SK-N-SH (cell line): Measurements from ENCODE around the gene GATAD2B. TPM values are rescaled to one million over a fixed set of nuclear protein-coding genes. Genes with fewer than 3 reads are reported as not detected.

ENCODE experiments used
- CTCF ChIA-PET: fragments of 300-600, 350-600 bp; formaldehyde crosslinking; extraction: SDS; loops from one replicate; lab custom pipeline; 2021; lab: Yijun Ruan, JAX
- POLR2A ChIA-PET: fragments of 350-600 bp; sonication (Branson Sonifier 250); formaldehyde crosslinking; extraction: SDS; loops from one replicate; lab custom pipeline; 2020; ENCODE audit warnings: antibody characterized with exemption, inconsistent platforms; lab: Yijun Ruan, JAX
- DNase-seq: peaks from one replicate; pipeline ENCODE4 v3.0.0; 2012
- H2AFZ ChIP-seq: fragments of 200-600 bp; sonication (generic); 2 replicates; pipeline ENCODE4 v1.8.1; 2016; ENCODE audit warnings: antibody characterized with exemption, mild to moderate bottlenecking, low read depth
- H3F3A ChIP-seq: fragments of 200-600 bp; sonication (generic); replicated peaks from 2 replicates; pipeline ENCODE3; 2016; ENCODE audit warnings: antibody characterized with exemption, mild to moderate bottlenecking; ENCODE audit not compliant: insufficient read depth
- H3K27ac ChIP-seq, 2 experiments: fragments of 200-500 bp in 1 of 2; fragments of 200-600 bp in 1 of 2; sonication (Bioruptor generic) in 1 of 2; sonication (generic), shearing (Covaris generic) in 1 of 2; 2 replicates each; pipeline versions ENCODE4 v1.5.1 to v1.6.1; 2014 to 2016; ENCODE audit warnings: low read depth in 2 of 2, inconsistent platforms in 1 of 2, low read length in 1 of 2, mild to moderate bottlenecking in 1 of 2, mixed read lengths in 1 of 2
- H3K27me3 ChIP-seq: fragments of 200-600 bp; sonication (generic), shearing (Covaris generic); 2 replicates; pipeline ENCODE4 v1.6.1; 2016; ENCODE audit warnings: mixed run types; ENCODE audit not compliant: insufficient read depth
- H3K36me3 ChIP-seq, 2 experiments: fragments of 200-500 bp in 1 of 2; fragments of 200-600 bp in 1 of 2; sonication (Bioruptor generic) in 1 of 2; sonication (generic) in 1 of 2; replicated peaks in 1 of 2; 2 replicates each; pipeline versions ENCODE3 to v1.5.1; 2014 to 2016; ENCODE audit warnings: low read length in 1 of 2, mild to moderate bottlenecking in 1 of 2; ENCODE audit not compliant: insufficient read depth in 2 of 2, control insufficient read depth in 1 of 2
- H3K4me1 ChIP-seq, 2 experiments: fragments of 200-500 bp in 1 of 2; fragments of 200-600 bp in 1 of 2; sonication (Bioruptor generic) in 1 of 2; sonication (generic), shearing (Covaris generic) in 1 of 2; 2 replicates each; pipeline versions ENCODE4 v1.5.1 to v1.6.1; 2014 to 2016; ENCODE audit warnings: low read depth in 1 of 2, low read length in 1 of 2, mixed run types in 1 of 2; ENCODE audit not compliant: insufficient read depth in 2 of 2, control insufficient read depth in 1 of 2
- H3K4me2 ChIP-seq: fragments of 200-600 bp; sonication (generic), shearing (Covaris generic); 2 replicates; pipeline ENCODE4 v1.6.1; 2017; ENCODE audit warnings: mixed run types
- H3K4me3 ChIP-seq, 2 experiments: fragments of 200-500 bp in 1 of 2; fragments of 200-600 bp in 1 of 2; sonication (Bioruptor generic) in 1 of 2; sonication (generic), shearing (Covaris generic) in 1 of 2; 2 replicates each; pipeline versions ENCODE4 v1.5.1 to v1.8.1; 2014 to 2016; ENCODE audit warnings: low read depth in 2 of 2, inconsistent platforms in 1 of 2, low read length in 1 of 2, mild to moderate bottlenecking in 1 of 2, mixed read lengths in 1 of 2, moderate library complexity in 1 of 2
- H3K79me2 ChIP-seq: fragments of 200-600 bp; sonication (generic); 2 replicates; pipeline ENCODE4 v1.8.1; 2017; ENCODE audit warnings: mild to moderate bottlenecking; ENCODE audit not compliant: insufficient read depth
- H3K9ac ChIP-seq: fragments of 200-600 bp; sonication (generic); 2 replicates; pipeline ENCODE4 v1.6.1; 2017; ENCODE audit warnings: mixed run types
- H3K9me2 ChIP-seq: fragments of 200-600 bp; sonication (generic); 2 replicates; pipeline ENCODE4 v1.6.1; 2017; ENCODE audit warnings: mixed run types
- H3K9me3 ChIP-seq: fragments of 200-600 bp; sonication (generic); 2 replicates; pipeline ENCODE4 v1.6.1; 2017; ENCODE audit warnings: mixed run types, mild to moderate bottlenecking, moderate library complexity
- H4K20me1 ChIP-seq: fragments of 200-600 bp; sonication (generic); 2 replicates; pipeline ENCODE4 v1.6.1; 2017; ENCODE audit warnings: mild to moderate bottlenecking, mixed run types; ENCODE audit not compliant: insufficient read depth
- ELF1 ChIP-seq: IDR thresholded peaks from 2 replicates; pipeline ENCODE4 v1.4.0; 2012
- FOSL2 ChIP-seq: IDR thresholded peaks from 2 replicates; pipeline ENCODE4 v1.4.0; 2012; ENCODE audit warnings: low read depth, mild to moderate bottlenecking, moderate library complexity, borderline replicate concordance
- MEF2A ChIP-seq: IDR thresholded peaks from 2 replicates; pipeline ENCODE4 v1.4.0; 2012; ENCODE audit warnings: low read depth, borderline replicate concordance
- MXI1 ChIP-seq: IDR thresholded peaks from 2 replicates; pipeline ENCODE4 v1.6.1; 2012; ENCODE audit warnings: mild to moderate bottlenecking, low read depth, low read length, improper control_type of control experiment
- NFIC ChIP-seq: IDR thresholded peaks from 2 replicates; pipeline ENCODE4 v1.4.0; 2012; ENCODE audit warnings: borderline replicate concordance
- POLR2AphosphoS5 ChIP-seq: IDR thresholded peaks from 2 replicates; pipeline ENCODE4 v1.6.1; 2012; ENCODE audit warnings: low read depth, low read length
- RAD21 ChIP-seq: IDR thresholded peaks from 2 replicates; pipeline ENCODE4 v1.6.1; 2012; ENCODE audit warnings: mild to moderate bottlenecking, low read length
- RFX5 ChIP-seq: IDR thresholded peaks from 2 replicates; pipeline ENCODE4 v1.6.1; 2012; ENCODE audit warnings: mild to moderate bottlenecking, improper control_type of control experiment, low read length
- RXRA ChIP-seq: IDR thresholded peaks from 2 replicates; pipeline ENCODE4 v1.4.0; 2012; ENCODE audit warnings: low read depth, mild to moderate bottlenecking, borderline replicate concordance
- SMC3 ChIP-seq: IDR thresholded peaks from 2 replicates; pipeline ENCODE4 v1.6.1; 2012; ENCODE audit warnings: low read depth, low read length, improper control_type of control experiment
- WGBS: methylation state at CpG from one replicate; pipeline ENCODE4 v1.1.6; 2017; ENCODE audit warnings: low lambda C conversion rate; 5-methylcytosine and 5-hydroxymethylcytosine counted together
- polyA plus RNA-seq, 3 experiments: library from polyadenylated mRNA; depleted of rRNA; stranded (reverse); fragments of >200 nt; gene quantifications; 2 replicates each; pipeline ENCODE4 v1.2.3, GENCODE V29; 2012
- TF ChIP-seq, protein P1 (sequence below): fragments of 150-350 bp; IDR thresholded peaks from 2 replicates; pipeline ENCODE4 v1.6.1; 2017; ENCODE audit warnings: antibody characterized with exemption, low read length, low read depth, borderline replicate concordance
- TF ChIP-seq, protein P2 (sequence below): IDR thresholded peaks from 2 replicates; pipeline ENCODE4 v1.6.1; 2012; ENCODE audit warnings: mild to moderate bottlenecking, low read depth, low read length, moderate library complexity
- TF ChIP-seq, protein P3 (sequence below): IDR thresholded peaks from 2 replicates; pipeline ENCODE4 v1.4.0; 2012; ENCODE audit warnings: low read depth
- TF ChIP-seq, protein P4 (sequence below): IDR thresholded peaks from 2 replicates; pipeline ENCODE4 v1.4.0; 2012; ENCODE audit warnings: low read depth, borderline replicate concordance
- TF ChIP-seq, protein P5 (sequence below): IDR thresholded peaks from 2 replicates; pipeline ENCODE4 v1.4.0; 2012; ENCODE audit warnings: low read depth, borderline replicate concordance

GATAD2B gene
- polyA plus RNA-seq, 1 of the 3 experiments (the other 2 are of a cell fraction), result 2.8 TPM

DNA sequence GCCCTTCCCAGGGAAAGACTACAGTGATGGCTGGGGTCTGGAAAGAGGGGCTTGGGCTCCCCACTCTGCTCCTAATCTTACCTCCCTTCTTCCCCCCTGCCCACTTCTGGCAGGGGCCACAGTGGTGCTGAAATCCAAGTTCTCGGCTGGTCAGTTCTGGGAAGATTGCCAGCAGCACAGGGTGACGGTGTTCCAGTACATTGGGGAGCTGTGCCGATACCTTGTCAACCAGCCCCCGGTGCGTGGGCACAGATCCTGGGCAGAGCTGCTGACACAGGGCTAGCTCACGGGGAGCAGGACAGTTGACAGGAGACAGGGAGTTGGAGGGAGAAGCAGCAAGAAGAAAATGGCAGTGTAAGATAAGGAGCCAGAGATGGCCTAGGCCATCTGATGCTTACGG, 145.1 kb downstream of the GATAD2B start:
- H3K4me1 ChIP-seq, result peaks cover 0 to 13% of the 10 kb centered on the region in 2 experiments; a peak in 1 of 4 replicates
- TF ChIP-seq MEF2A (no peak), MXI1 (no peak), RAD21 (no peak), SMC3 (no peak)
- TF ChIP-seq, protein P1, sequence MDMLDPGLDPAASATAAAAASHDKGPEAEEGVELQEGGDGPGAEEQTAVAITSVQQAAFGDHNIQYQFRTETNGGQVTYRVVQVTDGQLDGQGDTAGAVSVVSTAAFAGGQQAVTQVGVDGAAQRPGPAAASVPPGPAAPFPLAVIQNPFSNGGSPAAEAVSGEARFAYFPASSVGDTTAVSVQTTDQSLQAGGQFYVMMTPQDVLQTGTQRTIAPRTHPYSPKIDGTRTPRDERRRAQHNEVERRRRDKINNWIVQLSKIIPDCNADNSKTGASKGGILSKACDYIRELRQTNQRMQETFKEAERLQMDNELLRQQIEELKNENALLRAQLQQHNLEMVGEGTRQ, result no peak
- TF ChIP-seq, protein P2, sequence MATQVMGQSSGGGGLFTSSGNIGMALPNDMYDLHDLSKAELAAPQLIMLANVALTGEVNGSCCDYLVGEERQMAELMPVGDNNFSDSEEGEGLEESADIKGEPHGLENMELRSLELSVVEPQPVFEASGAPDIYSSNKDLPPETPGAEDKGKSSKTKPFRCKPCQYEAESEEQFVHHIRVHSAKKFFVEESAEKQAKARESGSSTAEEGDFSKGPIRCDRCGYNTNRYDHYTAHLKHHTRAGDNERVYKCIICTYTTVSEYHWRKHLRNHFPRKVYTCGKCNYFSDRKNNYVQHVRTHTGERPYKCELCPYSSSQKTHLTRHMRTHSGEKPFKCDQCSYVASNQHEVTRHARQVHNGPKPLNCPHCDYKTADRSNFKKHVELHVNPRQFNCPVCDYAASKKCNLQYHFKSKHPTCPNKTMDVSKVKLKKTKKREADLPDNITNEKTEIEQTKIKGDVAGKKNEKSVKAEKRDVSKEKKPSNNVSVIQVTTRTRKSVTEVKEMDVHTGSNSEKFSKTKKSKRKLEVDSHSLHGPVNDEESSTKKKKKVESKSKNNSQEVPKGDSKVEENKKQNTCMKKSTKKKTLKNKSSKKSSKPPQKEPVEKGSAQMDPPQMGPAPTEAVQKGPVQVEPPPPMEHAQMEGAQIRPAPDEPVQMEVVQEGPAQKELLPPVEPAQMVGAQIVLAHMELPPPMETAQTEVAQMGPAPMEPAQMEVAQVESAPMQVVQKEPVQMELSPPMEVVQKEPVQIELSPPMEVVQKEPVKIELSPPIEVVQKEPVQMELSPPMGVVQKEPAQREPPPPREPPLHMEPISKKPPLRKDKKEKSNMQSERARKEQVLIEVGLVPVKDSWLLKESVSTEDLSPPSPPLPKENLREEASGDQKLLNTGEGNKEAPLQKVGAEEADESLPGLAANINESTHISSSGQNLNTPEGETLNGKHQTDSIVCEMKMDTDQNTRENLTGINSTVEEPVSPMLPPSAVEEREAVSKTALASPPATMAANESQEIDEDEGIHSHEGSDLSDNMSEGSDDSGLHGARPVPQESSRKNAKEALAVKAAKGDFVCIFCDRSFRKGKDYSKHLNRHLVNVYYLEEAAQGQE, result no peak
- TF ChIP-seq, protein P3, sequence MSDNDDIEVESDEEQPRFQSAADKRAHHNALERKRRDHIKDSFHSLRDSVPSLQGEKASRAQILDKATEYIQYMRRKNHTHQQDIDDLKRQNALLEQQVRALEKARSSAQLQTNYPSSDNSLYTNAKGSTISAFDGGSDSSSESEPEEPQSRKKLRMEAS, result no peak
- TF ChIP-seq, protein P4, sequence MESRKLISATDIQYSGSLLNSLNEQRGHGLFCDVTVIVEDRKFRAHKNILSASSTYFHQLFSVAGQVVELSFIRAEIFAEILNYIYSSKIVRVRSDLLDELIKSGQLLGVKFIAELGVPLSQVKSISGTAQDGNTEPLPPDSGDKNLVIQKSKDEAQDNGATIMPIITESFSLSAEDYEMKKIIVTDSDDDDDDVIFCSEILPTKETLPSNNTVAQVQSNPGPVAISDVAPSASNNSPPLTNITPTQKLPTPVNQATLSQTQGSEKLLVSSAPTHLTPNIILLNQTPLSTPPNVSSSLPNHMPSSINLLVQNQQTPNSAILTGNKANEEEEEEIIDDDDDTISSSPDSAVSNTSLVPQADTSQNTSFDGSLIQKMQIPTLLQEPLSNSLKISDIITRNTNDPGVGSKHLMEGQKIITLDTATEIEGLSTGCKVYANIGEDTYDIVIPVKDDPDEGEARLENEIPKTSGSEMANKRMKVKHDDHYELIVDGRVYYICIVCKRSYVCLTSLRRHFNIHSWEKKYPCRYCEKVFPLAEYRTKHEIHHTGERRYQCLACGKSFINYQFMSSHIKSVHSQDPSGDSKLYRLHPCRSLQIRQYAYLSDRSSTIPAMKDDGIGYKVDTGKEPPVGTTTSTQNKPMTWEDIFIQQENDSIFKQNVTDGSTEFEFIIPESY, result no peak
- H3K79me2 ChIP-seq, result no peaks in the 10 kb centered on the region
- H3F3A ChIP-seq, result peaks cover 5% of the 10 kb centered on the region
- no peaks in the 10 kb centered on the region for H3K9me2 ChIP-seq
- H3K9me3 ChIP-seq, result no peaks in the 10 kb centered on the region
- WGBS, result 87% methylated on average over 6 of the region's 7 CpGs
- H3K36me3 ChIP-seq, result peaks cover 0 to 14% of the 10 kb centered on the region in 2 experiments
- H3K9ac ChIP-seq, result no peak overlapping the region
- no peaks in the 10 kb centered on the region for H3K27me3 ChIP-seq
- no peak overlapping the region for H2AFZ ChIP-seq
- DNase-seq, result no peak
- POLR2A ChIA-PET, result no interaction called here
- H3K27ac ChIP-seq, result no peak overlapping the region
- H3K4me2 ChIP-seq, result no peak overlapping the region
- H3K4me3 ChIP-seq, result no peak overlapping the region
- no peaks in the 10 kb centered on the region for H4K20me1 ChIP-seq
- CTCF ChIA-PET, result interaction anchor here (1.0 to 2.7 kb wide), 3 partner anchors 20 to 209 kb away, joined by 4 to 8 read pairs (median 4); partner anchors contain the start of gene RAB13

DNA sequence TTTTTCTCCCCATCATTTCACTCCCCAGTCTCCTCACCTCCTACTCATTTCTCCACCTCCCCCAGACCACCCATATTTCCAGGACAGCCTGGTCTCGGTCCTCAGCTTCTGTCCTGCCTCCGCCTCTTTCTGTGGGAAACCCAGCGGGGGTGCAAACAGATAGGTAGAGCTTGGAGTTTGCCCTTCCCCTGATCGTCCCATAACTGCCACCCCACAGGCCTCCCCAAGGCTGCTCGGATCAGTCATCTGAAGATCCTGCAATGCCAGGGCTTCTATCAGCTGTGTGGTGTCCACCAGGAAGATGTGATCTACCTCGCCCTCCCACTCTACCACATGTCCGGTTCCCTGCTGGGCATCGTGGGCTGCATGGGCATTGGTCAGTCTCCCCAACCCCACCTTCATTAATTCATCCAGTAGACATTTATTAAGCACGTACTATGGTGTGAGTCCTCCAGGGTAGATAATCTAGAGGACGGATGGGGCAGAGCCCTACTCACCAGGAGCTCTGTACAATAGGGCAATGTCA, 145.9 kb downstream of the GATAD2B start:
- no peak overlapping the region for H3K4me3 ChIP-seq
- ChIA-PET POLR2A (no interaction called here), CTCF (interaction anchor here (1.0 to 6.8 kb wide), 5 partner anchors 20 to 210 kb away, joined by 4 to 60 read pairs (median 8); partner anchors contain the start of genes NPR1 and RAB13)
- H3K4me1 ChIP-seq, result peaks cover 0 to 13% of the 10 kb centered on the region in 2 experiments; a peak in 1 of 4 replicates
- no peaks in the 10 kb centered on the region for H3K79me2 ChIP-seq
- peaks cover 0 to 22% of the 10 kb centered on the region in 2 experiments for H3K36me3 ChIP-seq
- no peaks in the 10 kb centered on the region for H4K20me1 ChIP-seq
- H2AFZ ChIP-seq, result no peak overlapping the region
- H3K9me2 ChIP-seq, result no peaks in the 10 kb centered on the region
- H3K27ac ChIP-seq, result no peak overlapping the region
- no peaks in the 10 kb centered on the region for H3K27me3 ChIP-seq
- no peak overlapping the region for H3K9ac ChIP-seq
- H3F3A ChIP-seq, result peaks cover 8% of the 10 kb centered on the region
- H3K4me2 ChIP-seq, result no peak overlapping the region
- no peaks in the 10 kb centered on the region for H3K9me3 ChIP-seq
- WGBS, result 90% methylated on average over 8 of the region's 10 CpGs
- DNase-seq, result no peak
- no peak for TF ChIP-seq POLR2AphosphoS5
- no peak for TF ChIP-seq FOSL2
- TF ChIP-seq, protein P1, result no peak
- no peak for TF ChIP-seq SMC3
- TF ChIP-seq, protein P4, result no peak
- TF ChIP-seq, protein P5, sequence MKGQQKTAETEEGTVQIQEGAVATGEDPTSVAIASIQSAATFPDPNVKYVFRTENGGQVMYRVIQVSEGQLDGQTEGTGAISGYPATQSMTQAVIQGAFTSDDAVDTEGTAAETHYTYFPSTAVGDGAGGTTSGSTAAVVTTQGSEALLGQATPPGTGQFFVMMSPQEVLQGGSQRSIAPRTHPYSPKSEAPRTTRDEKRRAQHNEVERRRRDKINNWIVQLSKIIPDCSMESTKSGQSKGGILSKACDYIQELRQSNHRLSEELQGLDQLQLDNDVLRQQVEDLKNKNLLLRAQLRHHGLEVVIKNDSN, result no peak
- TF ChIP-seq RAD21, result no peak
- TF ChIP-seq RXRA, result no peak
- TF ChIP-seq NFIC, result no peak
- no peak for TF ChIP-seq RFX5
- TF ChIP-seq ELF1, result no peak
